Measurements from ENCODE around the gene STXBP6.

DNA sequence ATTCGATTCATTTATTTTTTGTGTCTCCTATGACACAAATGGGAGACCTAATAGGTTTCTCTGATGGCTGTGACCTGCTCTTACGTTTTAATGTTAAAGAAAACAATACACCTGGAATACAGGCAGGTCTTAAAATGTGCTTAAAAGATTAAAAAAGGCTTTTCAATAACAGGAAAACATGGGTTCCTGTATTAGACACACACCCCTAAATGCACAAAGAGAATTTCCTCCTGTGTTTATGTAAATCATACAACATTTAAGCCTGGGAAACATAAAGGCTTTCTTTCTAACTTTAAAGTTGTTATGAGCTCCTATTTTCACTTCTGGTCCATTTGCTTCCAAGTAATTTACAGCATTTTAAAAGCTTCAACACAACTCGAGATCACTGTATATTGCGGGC is 191.3 kb downstream of the STXBP6 start:
- TF ChIP-seq POLR2AphosphoS5 (IDR thresholded peaks at IDR 0.05; ENCODE audit: low read depth, low read length) (no peak), POLR2A (IDR thresholded peaks at IDR 0.05; ENCODE audit: low read depth, low read length) (no peak), TAF1 (IDR thresholded peaks at IDR 0.05; ENCODE audit: borderline replicate concordance, low read depth, low read length) (no peak)

Data from GM12892 (cell line).